Inflammatory macrophage (primary cell): Measurements from ENCODE around the gene EEF1G.
"Not testable (repeated sequence)": the region's sequence is repeated elsewhere in the genome, so short reads cannot be mapped to it uniquely, and the experiment has no call there.

Source experiments
- DNase-seq, 2 donors: peaks; one replicate each; pipeline ENCODE4 v3.0.0-alpha.2; 2020 to 2022

Gene EEF1G

GRCh38 chr11:62575837-62576236, 2.1 kb upstream of the EEF1G start:
- no peak for DNase-seq

DNA sequence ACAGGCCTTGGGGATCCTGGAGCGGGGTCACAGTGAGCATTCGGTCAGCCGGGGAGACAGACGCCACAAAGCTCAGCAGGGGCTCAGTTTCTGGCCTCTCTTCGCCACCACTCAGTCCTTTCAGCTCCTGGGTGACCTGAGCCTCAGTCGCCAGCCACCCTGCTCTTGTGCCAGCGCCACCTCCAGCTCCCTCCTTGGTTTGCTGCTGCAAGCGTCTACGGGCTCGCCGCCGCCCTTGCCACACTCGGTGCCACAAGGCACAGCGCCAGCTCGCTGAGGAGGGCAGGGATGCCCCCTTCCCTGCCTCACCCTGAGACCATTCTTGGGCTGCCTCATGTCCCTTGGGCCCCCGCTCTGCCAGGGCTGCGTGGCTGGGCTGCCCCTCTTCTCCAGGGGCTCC, 1.5 kb upstream of the EEF1G start:
- DNase-seq, result no peak

DNA sequence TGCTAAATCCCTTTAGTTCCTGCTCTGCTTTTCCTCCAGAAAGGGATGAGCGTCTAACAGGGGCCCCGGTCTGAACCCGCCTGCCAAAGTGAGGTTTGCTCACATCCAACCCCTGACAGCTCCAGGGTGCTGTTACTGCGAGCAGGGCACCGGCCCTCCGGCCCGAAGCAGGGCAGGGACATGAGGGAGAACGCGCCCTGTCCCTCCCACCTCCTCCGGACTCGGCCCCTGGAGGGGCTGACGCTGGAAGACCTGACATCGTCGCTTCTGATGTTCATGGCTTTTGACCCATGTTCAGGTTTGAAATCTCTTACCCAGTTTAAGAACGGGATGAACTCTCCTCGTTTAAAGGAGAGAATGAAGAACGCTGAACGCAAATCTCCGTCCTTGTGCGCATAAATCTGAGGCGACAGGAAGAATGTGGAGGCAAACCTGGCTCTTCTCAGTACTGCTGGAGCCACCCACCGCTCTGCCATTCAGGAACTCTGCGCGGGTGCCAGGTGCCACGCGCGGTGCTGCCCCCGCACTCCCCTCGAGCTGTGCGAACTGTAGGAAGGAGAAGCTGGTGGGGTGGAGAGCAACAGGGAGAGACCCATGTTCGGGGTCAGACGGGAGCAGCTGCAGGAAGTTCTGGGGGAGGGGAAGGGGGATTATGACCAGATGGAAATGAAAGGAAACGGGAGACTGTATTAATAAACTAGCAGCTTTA, 826 bp upstream of the EEF1G start:
- DNase-seq, result peak; percentile 17 to 66

GRCh38 chr11:62573006-62573591, 592 bp downstream of the EEF1G start:
- peak; percentile 23 to 33 for DNase-seq

- no peak for DNase-seq
Measured at GRCh38 chr11:62572431-62572830, 1.3 kb downstream of the EEF1G start.

GRCh38 chr11:62571493-62571892, 2.2 kb downstream of the EEF1G start:
- not testable (repeated sequence) for DNase-seq

GRCh38 chr11:62570903-62571302, 2.8 kb downstream of the EEF1G start:
- not testable (repeated sequence) for DNase-seq

GRCh38 chr11:62569611-62570010, 4.1 kb downstream of the EEF1G start:
- DNase-seq, result no peak

- no peak for DNase-seq
Measured at GRCh38 chr11:62567018-62567633, 6.6 kb downstream of the EEF1G start.

DNA sequence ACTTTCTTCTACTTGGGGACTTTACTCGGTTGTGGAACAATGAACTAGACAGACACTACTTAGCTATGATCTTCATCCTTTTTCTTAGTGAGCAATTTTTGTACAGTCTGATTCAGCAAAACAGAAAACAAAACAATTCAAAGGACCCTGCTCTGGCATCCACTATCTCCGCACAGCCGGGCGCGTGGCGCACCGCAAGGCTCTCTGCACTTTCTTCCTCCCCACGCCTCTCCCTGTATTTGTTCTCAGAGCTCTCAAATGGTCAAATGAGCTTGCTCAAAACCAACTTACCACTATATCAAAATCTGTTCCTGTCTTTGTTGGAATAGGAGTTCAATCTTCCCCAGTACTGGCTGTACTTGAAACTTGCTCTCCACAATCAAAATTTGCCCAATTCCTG, 7.4 kb downstream of the EEF1G start:
- DNase-seq, result no peak

- no peak for DNase-seq
Measured at GRCh38 chr11:62565100-62565802, 8.4 kb downstream of the EEF1G start.

GRCh38 chr11:62561677-62562230, 11.9 kb downstream of the EEF1G start:
- not testable (repeated sequence) for DNase-seq

GRCh38 chr11:62560566-62561103, 13.1 kb downstream of the EEF1G start:
- peak; percentile 85 to 89 for DNase-seq

DNA sequence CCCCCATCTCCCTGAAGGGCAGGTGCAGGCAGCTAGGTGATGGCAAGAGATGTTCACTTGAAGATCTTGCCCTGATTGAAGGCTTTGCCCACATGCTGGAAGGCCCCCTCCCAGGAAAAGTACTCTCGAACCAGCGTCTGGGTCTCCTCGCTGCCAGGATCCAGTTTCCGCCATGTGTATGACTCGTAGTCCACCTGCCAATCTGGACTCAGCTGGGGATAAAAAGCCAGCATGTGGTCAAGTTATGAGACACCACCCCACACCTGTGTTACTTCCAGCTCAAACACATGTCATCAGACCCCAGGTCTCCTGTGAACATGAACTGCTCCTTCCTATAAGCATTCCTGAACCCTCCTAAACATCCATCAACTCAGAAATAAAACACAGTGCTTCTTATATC, 14.1 kb downstream of the EEF1G start:
- not testable (repeated sequence) for DNase-seq

GRCh38 chr11:62559204-62559603, 14.5 kb downstream of the EEF1G start:
- DNase-seq, result no peak

DNA sequence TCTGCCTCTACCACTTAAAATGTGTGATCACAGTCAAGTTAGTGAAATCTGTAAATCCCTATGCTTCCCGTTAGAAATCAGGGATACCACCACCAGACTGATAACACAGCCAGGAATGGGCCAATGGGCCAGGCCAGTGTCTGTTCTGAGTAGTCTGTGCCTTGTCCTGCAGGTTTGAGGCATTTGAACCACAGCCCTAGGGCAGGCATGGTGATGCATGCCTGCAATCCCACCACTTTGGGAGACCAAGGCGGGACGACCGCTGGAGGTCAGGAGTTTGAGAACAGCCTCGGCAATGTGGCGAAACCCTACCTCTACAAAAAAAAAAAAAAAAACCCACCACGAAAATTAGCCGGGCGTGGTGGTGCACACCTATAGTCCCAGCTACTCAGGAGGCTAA, 15.0 kb downstream of the EEF1G start:
- DNase-seq, result no peak

- DNase-seq, result no peak
Measured at GRCh38 chr11:62556875-62557631, 16.6 kb downstream of the EEF1G start.

- peak; percentile 95 to 96 for DNase-seq
Measured at GRCh38 chr11:62556108-62556874, 17.4 kb downstream of the EEF1G start.

- peak; percentile 89 to 95 for DNase-seq
Measured at GRCh38 chr11:62555464-62556107, 18.1 kb downstream of the EEF1G start.

DNA sequence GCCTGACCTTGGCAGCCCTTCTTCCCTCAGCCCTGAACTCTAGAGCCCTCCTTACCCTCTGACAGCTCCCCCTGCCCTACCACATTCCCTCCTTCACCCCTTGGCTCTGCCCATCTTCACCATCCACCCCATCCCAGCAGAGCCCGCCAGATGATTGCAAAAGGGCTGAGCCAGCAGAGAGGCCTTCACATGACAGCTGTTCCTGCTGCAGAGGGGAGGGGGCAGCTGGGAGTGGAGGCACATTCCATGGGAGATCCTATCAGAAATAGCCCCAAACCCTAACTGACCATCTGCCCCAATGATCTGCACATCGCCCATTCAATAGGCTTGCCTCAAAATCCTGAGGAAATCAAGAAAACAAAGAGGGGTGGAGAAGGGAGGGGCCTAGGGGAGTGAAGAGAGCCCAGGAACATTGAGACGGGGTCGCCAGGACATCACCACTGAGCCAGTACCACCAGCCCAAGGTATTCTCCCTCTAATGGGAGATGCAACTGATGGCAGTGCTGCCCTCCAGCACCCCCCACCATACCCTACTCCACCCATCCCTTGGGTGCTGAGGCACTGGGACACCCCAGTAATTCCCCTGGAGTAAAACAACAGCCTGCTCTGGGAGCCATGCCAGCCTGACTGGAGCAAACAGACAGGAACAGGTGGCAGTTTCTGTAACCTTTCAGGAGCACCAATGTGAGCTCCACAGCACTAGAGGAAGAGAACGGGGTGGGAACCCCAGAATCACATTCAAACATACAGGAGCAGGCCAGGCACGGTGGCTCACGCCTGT, 19.1 kb downstream of the EEF1G start:
- DNase-seq, result no peak
